GM20431 (cell line): ENCODE data around the gene SCD5.
"Not testable (repeated sequence)": the region's sequence is repeated elsewhere in the genome, so short reads cannot be mapped to it uniquely, and the experiment has no call there.

Source experiments
- in situ Hi-C: fragments of 300-500 bp; cut with MseI, MboI; formaldehyde crosslinking; loops from one replicate; pipeline ENCODE4 v1.15.0; 2020; ENCODE audit warnings: low sequenced_read_pairs; ENCODE audit not compliant: unreplicated experiment

The SCD5 gene

DNA sequence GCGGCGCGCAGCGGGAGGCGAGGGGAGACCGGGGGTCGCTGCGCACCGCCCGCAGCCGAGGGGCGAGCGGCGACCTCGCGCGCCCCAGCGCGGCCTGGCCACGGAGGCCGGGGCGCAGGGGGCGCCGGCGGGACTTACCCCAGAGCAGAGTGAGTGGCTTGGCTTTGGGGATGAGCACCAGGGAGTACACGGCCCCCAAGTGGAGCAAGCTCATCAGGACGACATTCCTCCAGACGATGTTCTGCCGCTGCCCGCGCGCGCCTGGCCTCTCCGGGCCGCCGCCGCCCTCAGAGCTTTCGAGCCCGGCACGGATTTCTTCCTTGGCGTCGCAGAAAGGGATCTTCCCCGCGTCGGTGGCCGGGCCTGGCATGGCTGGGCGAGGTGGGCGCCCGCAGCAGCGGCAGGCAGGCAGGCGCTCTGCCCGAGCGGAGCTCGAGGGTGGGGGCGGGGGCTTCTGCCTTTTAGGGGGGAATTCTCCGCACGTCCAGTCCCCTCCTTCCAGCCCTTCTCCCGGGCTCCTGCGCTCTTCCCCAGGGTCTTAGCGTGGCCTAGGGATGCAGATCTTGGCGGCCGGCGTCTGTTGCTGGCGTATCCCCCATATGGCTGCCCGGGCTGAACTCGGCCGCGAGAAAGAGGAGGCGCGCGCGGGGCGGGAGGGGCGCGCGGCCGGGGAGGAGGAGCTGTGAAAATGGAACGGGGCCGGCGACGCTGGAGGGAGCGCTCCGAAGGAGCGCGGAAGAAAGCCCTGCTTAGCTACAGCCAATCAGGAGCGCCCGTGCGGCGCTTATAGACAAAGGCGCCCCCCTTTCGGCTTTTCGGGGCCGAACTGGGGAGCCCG lies at the start of gene SCD5:
SCD5 (minus strand) TSS at position 629 of the 838 bp plus-strand sequence; CDS start at position 370, 259 bp downstream.
- in situ Hi-C loops: no loop called here

DNA sequence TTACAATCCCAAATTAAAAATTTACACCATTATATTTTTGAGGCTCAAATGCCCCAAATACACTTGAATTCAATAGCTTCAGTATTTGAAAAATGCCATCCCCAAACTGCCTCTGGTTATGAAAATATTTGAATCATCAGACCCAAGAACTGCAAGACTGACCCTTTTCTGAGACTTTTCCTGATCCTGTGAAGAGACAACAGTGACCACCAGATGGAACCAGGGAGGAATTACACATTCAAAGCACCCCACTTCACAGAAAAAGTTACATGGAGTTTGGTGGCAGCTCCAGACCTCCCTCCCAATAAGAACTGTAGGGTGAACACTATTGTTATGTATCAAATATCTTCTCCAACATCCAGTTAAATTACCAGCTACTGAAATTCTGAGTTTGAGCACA lies 44.0 kb upstream of the SCD5 start:
- in situ Hi-C loops: no loop called here

DNA sequence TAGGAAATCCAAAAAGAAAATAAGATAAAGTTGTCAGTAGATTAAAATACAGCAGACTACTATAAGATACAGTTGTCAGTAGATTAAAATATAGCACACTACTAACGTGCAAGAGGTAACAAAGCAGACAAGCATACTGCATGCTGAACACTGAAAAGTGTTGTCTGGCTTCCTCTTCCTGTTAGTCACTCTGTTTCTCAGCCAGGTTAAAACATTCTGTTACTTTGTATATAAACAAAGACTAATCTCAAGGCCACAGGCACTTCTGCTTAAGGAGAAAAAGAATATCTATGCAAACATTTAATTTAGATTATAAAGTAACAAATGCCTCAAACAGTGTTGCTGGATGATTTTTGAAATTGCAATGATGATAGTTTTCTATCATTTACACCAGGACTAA lies 41.0 kb upstream of the SCD5 start:
- in situ Hi-C loops: no loop called here

DNA sequence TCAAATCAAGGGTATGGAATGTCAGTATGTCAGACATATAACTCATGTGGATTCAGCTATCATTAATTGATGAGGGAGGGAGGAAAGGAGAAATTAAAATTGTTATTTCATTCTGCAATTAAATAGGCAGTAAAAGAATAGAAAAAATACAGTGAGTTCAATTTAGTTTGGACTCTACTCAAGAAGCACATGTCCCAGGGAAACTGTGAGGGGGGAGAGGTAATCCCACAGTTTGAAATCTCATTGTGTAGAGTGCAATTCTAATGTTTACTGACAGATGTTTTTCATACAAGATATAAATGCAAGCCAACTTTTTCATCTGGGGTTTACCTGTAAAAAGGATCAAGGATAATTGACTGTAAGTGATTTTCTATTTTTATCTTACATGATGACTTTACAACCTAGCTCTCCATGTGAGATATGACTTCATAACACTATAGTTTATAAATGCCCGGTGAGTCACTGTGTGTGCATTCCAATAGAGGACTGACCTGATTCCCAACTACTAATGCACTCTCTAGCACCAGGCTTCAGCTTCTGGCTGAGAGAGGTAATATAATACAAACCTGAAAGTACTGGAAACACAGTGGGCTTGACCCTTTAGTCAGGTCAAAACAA lies 35.2 kb upstream of the SCD5 start:
- in situ Hi-C loops: no loop called here

DNA sequence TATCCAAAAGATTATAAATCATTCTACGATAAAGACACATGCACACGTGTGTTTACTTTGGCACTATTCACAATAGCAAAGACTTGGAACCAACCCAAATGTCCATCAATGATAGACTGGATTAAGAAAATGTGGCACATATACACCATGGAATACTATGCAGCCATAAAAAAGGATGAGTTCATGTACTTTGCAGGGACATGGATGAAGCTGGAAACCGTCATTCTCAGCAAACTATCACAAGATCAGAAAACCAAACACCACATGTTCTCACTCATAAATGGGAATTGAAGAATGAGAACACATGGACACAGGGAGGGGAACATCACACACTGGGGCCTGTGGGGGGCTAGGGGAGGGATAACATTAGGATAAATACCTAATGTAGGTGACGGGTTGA lies 34.5 kb upstream of the SCD5 start:
- in situ Hi-C loops: not testable (repeated sequence)

DNA sequence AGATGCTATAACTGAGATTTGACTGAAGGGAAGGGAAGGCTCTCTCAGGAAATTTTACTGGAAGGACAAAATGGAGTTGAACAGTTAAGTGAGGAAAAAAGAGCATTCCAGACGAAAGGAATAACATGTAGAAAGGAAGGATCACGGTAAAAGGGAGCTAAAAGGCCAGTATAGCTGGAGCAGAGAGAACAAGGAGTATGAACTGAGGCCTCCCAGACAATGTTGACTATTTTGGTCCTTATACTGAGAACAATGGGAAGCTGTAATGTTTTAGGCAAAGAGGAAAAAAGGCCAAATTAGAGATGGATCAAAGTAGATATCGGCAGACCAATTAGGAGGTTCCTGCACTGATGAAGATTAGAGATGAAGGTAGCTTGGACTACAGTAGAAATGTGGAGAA lies 26.8 kb upstream of the SCD5 start:
- in situ Hi-C loops: no loop called here

DNA sequence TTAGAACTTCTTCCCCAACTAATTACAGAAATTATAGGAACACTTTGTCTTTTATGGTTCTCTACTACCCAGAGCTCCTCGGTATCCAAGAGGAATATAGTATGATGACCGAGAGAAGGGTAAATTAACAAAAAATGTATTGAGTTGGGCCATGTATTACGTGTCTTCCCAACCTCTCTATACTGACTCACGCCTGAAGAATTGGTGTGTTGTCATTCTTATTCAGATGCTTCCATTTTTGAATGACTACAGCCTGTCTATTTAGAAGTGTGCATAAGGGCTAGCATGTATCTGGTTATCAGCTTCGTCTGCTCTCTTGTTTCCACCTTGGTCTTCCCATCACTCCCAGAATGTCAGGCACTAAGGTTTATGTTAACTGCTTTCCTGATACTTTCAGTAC lies 24.5 kb upstream of the SCD5 start:
- in situ Hi-C loops: no loop called here

DNA sequence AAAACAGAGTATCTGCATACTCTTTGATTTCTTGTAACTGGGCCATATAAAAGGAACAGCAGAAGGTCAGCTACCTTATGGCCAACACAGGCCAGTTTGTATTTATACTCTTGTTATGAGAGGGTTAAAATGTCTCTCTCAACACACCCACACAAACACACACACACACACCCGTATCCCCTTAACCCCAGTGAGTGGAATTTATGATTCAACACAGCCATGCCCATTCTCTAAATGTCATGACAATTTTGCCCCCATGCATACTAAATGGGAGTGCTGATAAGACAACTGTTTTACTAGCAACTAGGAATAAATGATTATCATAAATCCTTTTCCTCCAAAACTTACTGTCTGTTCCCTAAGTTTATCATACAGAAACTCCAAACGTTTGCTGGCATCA lies 22.1 kb upstream of the SCD5 start:
- in situ Hi-C loops: no loop called here

DNA sequence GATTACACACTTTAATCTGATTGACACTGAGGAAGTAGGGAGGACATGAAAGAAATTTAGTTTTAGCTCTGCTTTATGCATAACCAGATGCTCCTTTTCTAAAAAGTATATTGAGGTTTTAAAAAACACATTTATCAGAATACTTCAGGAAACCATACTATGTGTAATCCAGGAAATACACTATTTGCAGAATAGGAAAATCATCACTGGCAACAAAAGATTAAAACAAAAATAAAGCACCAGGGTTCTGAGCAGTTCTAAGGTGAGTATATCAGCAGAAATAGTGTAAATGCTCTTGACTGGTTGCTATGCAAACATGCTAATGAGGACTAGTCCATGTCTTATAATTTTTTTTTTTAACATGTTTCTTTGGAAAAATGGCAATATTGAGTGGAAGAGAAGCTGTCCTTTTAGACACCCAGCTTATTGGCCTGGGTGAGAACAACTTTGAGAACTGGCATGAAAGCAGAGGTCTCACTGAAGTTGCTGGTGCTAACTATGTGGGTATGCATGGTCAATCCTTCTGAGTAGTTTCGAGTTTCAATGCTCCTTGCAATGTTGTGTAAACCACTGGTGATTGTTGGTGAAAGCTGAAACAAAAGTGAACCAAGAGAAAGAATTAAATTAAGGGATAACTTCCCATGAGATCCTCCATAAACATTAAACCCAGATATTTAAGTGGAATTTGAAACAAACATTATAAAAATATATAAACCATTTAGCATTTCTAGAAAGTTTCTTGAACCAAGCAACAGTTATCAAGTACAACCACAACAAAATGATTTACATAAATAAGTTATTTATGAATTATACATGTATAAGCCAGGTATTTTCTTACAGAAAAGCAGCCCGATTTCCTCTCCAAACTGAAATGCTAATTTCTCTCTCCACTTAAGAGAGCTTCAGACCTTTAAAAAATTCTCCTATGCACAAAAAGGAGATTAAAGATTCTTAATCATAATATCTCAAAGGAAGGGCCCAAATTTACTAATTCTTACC lies 20.4 kb upstream of the SCD5 start:
- in situ Hi-C loops: no loop called here

DNA sequence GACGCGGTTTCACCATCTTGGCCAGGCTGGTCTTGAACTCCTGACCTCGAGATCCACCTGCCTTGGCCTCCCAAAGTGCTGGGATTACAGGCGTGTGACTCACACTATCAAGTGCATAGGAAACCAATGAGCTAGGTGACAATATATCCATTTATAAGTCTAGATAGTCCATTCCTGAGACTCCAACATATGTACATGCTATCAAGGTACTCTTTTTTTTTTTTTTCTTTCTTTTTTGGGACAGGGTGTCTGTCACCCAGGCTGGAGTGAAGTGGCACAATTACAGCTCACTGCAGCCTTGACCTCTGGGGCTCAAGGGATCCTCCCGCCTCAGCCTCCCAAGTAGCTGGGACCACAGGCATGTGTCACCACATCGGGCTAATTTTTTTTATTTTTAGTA lies 18.3 kb upstream of the SCD5 start:
- in situ Hi-C loops: not testable (repeated sequence)

DNA sequence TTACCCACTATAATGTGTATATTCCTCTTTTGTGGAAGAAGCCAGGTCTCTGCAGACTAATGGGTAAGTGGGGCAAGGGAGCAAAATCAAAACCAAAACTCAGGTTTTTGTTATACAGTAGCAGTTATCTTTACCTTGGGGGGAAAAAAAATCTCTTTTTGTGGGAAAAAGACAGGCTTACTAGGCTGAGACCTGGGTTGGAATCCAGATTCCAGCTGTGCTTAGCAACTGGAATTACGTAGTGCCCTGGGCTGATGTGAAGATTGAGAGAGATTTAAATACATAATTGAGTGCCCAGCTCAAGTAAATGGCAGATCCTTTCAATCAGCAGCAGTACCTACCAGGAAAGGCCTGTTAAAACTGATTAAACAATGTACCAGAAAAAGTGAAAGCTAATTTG lies 15.4 kb upstream of the SCD5 start:
- in situ Hi-C loops: no loop called here

DNA sequence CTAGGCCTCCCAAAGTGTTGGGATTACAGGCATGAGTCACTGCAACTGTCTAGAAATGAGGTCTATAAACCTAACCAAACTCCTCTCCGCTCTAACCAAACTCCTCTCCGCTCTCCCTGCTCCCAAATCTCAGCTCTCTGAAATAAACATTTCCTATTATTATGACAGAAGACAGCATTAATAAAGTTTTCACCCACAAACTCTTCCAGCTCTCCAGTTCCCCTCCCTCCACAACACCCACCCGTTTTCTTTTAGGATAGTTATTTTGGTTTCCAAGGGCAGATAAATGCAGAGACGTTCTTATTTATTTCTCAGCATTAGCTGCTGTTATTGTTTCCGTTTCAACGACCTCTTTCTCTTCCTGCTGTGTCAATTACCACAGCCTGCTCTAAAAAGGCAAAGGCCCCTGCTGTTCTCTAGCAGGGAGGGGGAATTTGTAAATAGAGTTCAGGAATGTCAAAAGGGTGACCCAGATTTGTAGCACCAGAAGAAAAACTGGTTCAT lies 13.3 kb upstream of the SCD5 start:
- in situ Hi-C loops: no loop called here

DNA sequence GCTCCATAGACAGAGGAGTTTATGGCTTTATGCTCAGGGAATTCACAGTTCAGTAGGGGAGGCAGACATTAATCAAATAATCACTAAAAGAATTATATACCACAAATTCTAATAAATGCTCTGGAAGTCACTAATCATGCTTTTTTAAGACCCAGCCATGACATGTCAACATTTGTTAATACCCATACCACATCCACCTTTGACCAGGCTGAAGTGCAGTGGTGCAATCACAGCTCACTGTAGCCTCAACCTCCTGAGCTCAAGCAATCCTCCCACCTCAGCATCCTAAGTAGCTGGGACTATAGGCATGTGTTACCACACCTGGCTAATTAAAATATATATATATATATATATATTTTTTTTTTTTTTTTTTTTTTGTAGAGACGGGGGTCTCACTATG lies 12.8 kb upstream of the SCD5 start:
- in situ Hi-C loops: no loop called here

DNA sequence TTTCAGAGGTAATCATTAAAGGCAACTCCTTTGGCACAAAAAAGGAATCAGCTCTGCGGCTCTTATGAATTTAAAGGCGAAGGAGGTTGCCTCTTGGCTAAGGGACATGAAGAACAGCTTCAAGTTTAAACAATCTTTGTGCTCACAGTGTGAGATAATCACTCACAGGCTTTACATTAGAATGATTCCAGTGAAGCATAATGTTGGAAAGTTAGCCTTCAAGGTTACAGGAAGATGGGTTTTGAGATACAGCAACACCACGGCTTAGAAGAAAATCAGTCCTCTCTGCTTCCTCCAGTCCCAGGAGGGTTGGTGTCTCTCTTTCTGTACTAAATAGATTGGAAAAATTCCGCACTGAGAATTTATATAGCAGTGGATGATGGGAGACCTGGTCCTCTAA lies 11.6 kb upstream of the SCD5 start:
- in situ Hi-C loops: no loop called here

DNA sequence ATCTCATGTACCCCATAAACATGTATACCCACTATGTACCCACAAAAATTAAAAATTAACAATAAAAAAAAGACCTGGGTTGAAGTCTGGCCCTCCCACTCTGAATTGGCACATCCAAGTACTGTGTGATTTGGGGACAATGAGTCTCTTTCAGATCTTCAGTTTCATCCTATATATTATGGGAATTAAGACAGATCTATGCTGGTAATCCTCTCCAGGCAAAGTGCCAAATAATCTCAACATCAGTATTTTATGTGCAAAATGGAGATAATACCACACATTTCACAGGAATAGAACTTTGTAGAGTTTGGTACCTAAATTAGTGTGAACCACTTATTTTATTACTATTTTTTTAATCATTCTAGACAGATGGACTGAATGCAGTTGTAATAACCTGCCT lies 11.0 kb upstream of the SCD5 start:
- in situ Hi-C loops: no loop called here

DNA sequence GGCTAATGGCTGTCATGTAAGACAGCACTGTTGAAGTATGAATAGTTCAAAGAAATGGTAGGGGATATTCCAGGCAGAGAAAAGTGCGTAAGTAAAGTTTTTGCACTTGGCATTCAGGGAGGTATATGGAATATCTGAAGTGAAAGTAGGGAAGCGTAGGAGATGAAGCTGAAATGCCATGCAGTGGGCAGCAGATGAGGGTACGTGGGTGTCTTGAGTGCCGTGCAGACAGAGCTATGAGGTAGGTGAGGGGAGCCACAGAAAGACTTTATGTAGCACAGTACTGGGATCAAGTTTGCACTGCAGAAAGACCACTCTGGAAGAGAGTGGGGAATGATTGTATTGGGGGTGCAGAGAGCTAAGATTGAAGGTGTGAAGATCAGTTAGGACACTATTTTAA lies 5.2 kb upstream of the SCD5 start:
- in situ Hi-C loops: no loop called here

DNA sequence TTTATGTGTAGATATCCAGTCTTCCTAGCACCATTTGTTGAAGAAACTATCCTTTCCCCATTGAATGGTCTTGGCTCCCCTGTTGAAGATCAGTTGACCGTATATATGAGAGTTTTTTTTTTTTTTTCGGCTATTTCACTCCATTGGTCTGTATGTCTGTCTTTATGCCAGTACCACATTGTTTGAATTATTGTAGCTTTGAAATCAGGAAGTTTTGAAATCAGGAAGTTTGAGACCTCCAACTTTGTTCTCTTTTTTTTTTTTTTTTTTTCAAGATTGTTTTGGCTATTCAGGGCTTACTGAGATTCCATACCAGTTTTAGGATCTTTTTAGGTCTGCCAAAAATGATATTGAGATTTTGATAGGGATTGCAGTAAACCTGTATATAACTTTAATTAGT lies 4.3 kb upstream of the SCD5 start:
- in situ Hi-C loops: no loop called here

DNA sequence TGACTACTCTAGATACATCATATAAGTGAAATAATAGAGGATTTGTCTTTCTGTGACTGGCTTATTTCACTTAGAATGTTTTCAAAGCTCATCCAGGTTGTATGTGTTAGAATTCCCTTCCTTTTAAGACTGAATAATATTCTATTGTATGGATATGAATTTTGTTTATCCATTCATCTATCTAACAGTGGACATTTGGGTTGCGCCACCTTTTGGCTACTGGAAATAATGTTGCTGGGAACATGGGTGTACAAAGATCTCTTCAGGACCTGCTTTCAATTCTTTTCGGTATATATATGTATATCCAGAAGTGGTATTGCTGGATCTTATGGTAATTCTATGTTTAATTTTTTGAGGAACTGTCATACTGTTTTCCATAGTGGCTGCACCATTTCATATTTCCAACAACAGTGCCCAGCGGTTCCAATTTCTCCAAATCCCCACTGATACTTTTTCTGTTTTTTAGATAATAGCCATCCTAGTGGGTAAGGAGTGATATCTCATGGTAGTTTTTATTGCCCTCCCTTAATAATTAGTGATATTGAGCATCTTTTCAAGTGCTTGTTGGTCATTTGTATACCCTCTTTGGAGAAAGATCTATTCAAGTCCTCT lies 3.4 kb upstream of the SCD5 start:
- in situ Hi-C loops: no loop called here

DNA sequence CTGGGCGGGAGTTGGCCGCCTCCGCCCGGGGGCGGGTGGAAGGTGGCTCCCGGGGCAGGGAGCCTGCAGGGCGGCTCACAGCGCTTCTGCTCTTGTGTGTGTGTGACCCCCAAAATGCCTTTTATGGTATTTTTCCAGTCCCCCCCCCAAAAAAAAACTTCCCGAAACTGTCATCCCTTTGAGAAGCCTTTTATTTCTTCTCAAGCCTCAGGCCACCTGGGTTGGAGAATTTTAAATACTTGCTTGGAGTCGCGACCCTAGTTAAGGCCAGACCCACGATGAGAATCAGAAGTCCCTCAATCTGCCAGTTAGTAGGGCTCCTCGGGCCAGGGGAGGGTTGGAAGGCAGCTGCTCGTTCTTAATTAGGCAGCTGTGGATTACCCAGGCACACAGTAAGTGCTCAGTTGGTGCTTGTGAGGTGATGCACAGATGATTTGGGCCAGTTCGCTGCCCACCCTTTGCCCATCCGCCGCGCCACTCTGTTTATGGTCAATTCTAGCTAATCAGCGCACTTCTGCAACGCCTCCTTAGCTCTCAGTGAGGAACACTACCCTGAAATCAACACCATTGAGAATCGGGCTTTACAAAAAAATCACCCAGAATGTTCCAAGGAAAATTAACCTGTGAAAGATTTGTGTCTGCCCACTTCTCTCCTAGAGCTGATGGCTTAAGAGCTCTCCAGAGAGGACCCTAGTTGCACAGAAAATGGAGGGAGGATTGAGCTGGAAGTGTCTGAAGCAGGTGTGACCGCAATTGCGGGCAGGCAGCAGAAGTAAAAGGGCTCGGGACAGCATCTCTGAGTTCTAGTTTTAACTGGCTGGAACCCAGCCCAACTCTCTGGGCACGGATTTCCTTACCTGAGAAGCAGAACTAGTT lies 648 bp upstream of the SCD5 start:
- in situ Hi-C loops: no loop called here
